Neural progenitor cell (in vitro differentiated cells): ENCODE measurements around the gene LXN.

Experiments
- EZH2phosphoT487 ChIP-seq: fragments of 200-600 bp; sonication (generic); IDR thresholded peaks from 2 replicates; pipeline ENCODE4 v1.6.1; 2017; ENCODE audit warnings: antibody characterized with exemption
- TF ChIP-seq, protein P1 (sequence below): fragments of 200-600 bp; sonication (generic); IDR thresholded peaks from 2 replicates; pipeline ENCODE4 v1.5.1; 2017; ENCODE audit warnings: antibody characterized with exemption, mild to moderate bottlenecking

GRCh38 chr3:158663832-158664231 is 8.6 kb downstream of the LXN start:
- TF ChIP-seq, protein P1, sequence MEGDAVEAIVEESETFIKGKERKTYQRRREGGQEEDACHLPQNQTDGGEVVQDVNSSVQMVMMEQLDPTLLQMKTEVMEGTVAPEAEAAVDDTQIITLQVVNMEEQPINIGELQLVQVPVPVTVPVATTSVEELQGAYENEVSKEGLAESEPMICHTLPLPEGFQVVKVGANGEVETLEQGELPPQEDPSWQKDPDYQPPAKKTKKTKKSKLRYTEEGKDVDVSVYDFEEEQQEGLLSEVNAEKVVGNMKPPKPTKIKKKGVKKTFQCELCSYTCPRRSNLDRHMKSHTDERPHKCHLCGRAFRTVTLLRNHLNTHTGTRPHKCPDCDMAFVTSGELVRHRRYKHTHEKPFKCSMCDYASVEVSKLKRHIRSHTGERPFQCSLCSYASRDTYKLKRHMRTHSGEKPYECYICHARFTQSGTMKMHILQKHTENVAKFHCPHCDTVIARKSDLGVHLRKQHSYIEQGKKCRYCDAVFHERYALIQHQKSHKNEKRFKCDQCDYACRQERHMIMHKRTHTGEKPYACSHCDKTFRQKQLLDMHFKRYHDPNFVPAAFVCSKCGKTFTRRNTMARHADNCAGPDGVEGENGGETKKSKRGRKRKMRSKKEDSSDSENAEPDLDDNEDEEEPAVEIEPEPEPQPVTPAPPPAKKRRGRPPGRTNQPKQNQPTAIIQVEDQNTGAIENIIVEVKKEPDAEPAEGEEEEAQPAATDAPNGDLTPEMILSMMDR: no peak
- no peak for TF ChIP-seq EZH2phosphoT487
